H9 (cell line): ENCODE data around the gene RAB9A. TPM values are rescaled to one million over a fixed set of nuclear protein-coding genes. Genes with fewer than 3 reads are reported as not detected.

ENCODE experiments used
- DNase-seq: peaks from one replicate; pipeline ENCODE4 v3.0.0-alpha.2; 2017
- H2AFZ ChIP-seq: one replicate; pipeline ENCODE4 v1.6.1; 2013; ENCODE audit warnings: mild to moderate bottlenecking, low read length, control low read depth, moderate library complexity
- H2AK5ac ChIP-seq: 2 replicates; pipeline ENCODE4 v1.6.1; 2013; ENCODE audit warnings: low read length, control low read depth, mixed read lengths; ENCODE audit not compliant: insufficient read length
- H2BK120ac ChIP-seq: one replicate; pipeline ENCODE4 v1.6.1; 2013; ENCODE audit warnings: low read depth, mild to moderate bottlenecking, low read length, control low read depth, inconsistent platforms; ENCODE audit not compliant: poor library complexity, severe bottlenecking
- H2BK12ac ChIP-seq: 2 replicates; pipeline ENCODE4 v1.6.1; 2013; ENCODE audit warnings: low read length, control low read depth, mixed read lengths, low read depth; ENCODE audit not compliant: insufficient read length
- H2BK15ac ChIP-seq: 2 replicates; pipeline ENCODE4 v1.6.1; 2013; ENCODE audit warnings: low read depth, low read length, control low read depth
- H2BK20ac ChIP-seq: one replicate; pipeline ENCODE4 v1.6.1; 2013; ENCODE audit warnings: low read depth, mild to moderate bottlenecking, low read length, control low read depth, inconsistent platforms; ENCODE audit not compliant: poor library complexity, severe bottlenecking
- H2BK5ac ChIP-seq: 2 replicates; pipeline ENCODE4 v1.6.1; 2013; ENCODE audit warnings: low read length, control low read depth, mixed read lengths; ENCODE audit not compliant: insufficient read length
- H3K14ac ChIP-seq: 2 replicates; pipeline ENCODE4 v1.6.1; 2013; ENCODE audit warnings: low read length, control low read depth; ENCODE audit not compliant: insufficient read depth
- H3K18ac ChIP-seq: 2 replicates; pipeline ENCODE4 v1.6.1; 2013; ENCODE audit warnings: low read depth, mild to moderate bottlenecking, mixed read lengths, low read length, control low read depth; ENCODE audit not compliant: insufficient read length
- H3K23ac ChIP-seq: 2 replicates; pipeline ENCODE4 v1.6.1; 2013; ENCODE audit warnings: low read length, control low read depth, mixed read lengths, low read depth; ENCODE audit not compliant: insufficient read length
- H3K23me2 ChIP-seq: 2 replicates; pipeline ENCODE4 v1.6.1; 2013; ENCODE audit warnings: low read depth, mild to moderate bottlenecking, mixed read lengths, low read length, control low read depth; ENCODE audit not compliant: insufficient read length, poor library complexity, severe bottlenecking
- H3K27ac ChIP-seq: 2 replicates; pipeline ENCODE4 v1.5.1; 2013; ENCODE audit warnings: low read length, control low read depth, mixed read lengths, low read depth; ENCODE audit not compliant: insufficient read length
- H3K27me3 ChIP-seq: 2 replicates; pipeline ENCODE4 v1.6.1; 2013; ENCODE audit warnings: low read length, control low read depth, inconsistent platforms; ENCODE audit not compliant: insufficient read depth
- H3K4ac ChIP-seq: 2 replicates; pipeline ENCODE4 v1.6.1; 2013; ENCODE audit warnings: low read depth, mild to moderate bottlenecking, control low read depth, inconsistent platforms, low read length, moderate library complexity
- H3K4me1 ChIP-seq: 2 replicates; pipeline ENCODE4 v1.6.1; 2013; ENCODE audit warnings: low read length, control low read depth, inconsistent platforms; ENCODE audit not compliant: insufficient read depth
- H3K4me2 ChIP-seq: 2 replicates; pipeline ENCODE4 v1.6.1; 2013; ENCODE audit warnings: low read length, control low read depth, mixed read lengths; ENCODE audit not compliant: insufficient read length, insufficient read depth
- H3K56ac ChIP-seq: 2 replicates; pipeline ENCODE4 v1.6.1; 2013; ENCODE audit warnings: low read depth, mild to moderate bottlenecking, mixed read lengths, low read length, control low read depth; ENCODE audit not compliant: insufficient read length
- H3K79me1 ChIP-seq: 2 replicates; pipeline ENCODE4 v1.6.1; 2013; ENCODE audit warnings: low read depth, mild to moderate bottlenecking, moderate library complexity, low read length, control low read depth, inconsistent platforms; ENCODE audit not compliant: insufficient read depth, poor library complexity, severe bottlenecking
- H3K79me2 ChIP-seq: 2 replicates; pipeline ENCODE4 v1.6.1; 2013; ENCODE audit warnings: low read length, control low read depth, inconsistent platforms; ENCODE audit not compliant: insufficient read depth
- H3K9ac ChIP-seq: 2 replicates; pipeline ENCODE4 v1.6.1; 2013; ENCODE audit warnings: low read length, control low read depth, mixed read lengths; ENCODE audit not compliant: insufficient read length; ENCODE audit errors: extremely low read depth
- H3K9me3 ChIP-seq: one replicate; pipeline ENCODE4 v1.6.1; 2013; ENCODE audit warnings: low read depth, low read length, inconsistent platforms; ENCODE audit not compliant: control insufficient read depth
- H3T11ph ChIP-seq: one replicate; pipeline ENCODE4 v1.6.1; 2013; ENCODE audit warnings: mild to moderate bottlenecking, low read length, control low read depth, inconsistent platforms
- H4K20me1 ChIP-seq: one replicate; pipeline ENCODE4 v1.6.1; 2013; ENCODE audit not compliant: control insufficient read depth, insufficient read length, insufficient read depth
- H4K5ac ChIP-seq: 2 replicates; pipeline ENCODE4 v1.6.1; 2013; ENCODE audit warnings: low read depth, mild to moderate bottlenecking, mixed read lengths, low read length, control low read depth; ENCODE audit not compliant: insufficient read length
- H4K8ac ChIP-seq: replicated peaks from 2 replicates; pipeline ENCODE4 v1.6.1; 2013; ENCODE audit warnings: low read length, control low read depth, mixed read lengths, low read depth; ENCODE audit not compliant: insufficient read length
- H4K91ac ChIP-seq: 2 replicates; pipeline ENCODE4 v1.6.1; 2013; ENCODE audit warnings: low read depth, mild to moderate bottlenecking, moderate library complexity, mixed read lengths, low read length, control low read depth; ENCODE audit not compliant: insufficient read length
- H3K27ac Mint-ChIP-seq, 3 experiments: 2 replicates in 2 of 3; 3 replicates in 1 of 3; pipeline ENCODE4 v1.8.0; 2020 to 2021; ENCODE audit warnings: mixed read lengths in 3 of 3, mild to moderate bottlenecking in 1 of 3, moderate library complexity in 1 of 3
- H3K27me3 Mint-ChIP-seq: 2 replicates; pipeline ENCODE4 v1.8.0; 2021; ENCODE audit warnings: low read depth, mild to moderate bottlenecking, moderate library complexity, mixed read lengths
- H3K36me3 Mint-ChIP-seq, 3 experiments: 2 replicates in 2 of 3; 3 replicates in 1 of 3; pipeline ENCODE4 v1.8.0; 2020 to 2021; ENCODE audit warnings: low read depth in 3 of 3, mixed read lengths in 3 of 3; ENCODE audit not compliant: insufficient read depth in 1 of 3
- H3K4me1 Mint-ChIP-seq, 2 experiments: 2 replicates each; pipeline ENCODE4 v1.8.0; 2020; ENCODE audit warnings: mixed read lengths in 2 of 2
- H3K4me3 Mint-ChIP-seq, 2 experiments: 2 replicates in 1 of 2; 3 replicates in 1 of 2; pipeline ENCODE4 v1.8.0; 2020 to 2021; ENCODE audit warnings: mild to moderate bottlenecking in 2 of 2, mixed read lengths in 2 of 2, moderate library complexity in 1 of 2
- H3K9me3 Mint-ChIP-seq, 2 experiments: 2 replicates in 1 of 2; 3 replicates in 1 of 2; pipeline ENCODE4 v1.8.0; 2020; ENCODE audit warnings: mild to moderate bottlenecking in 2 of 2, mixed read lengths in 2 of 2, moderate library complexity in 1 of 2
- CTCF ChIP-seq: fragments of 200-600 bp; sonication (generic); conservative IDR thresholded peaks from 3 replicates; pipeline ENCODE4 v1.8.0; 2021; ENCODE audit warnings: antibody characterized with exemption, mild to moderate bottlenecking
- WGBS: extraction: QIAGEN DNeasy Blood & Tissue Kit; methylation state at CpG from one replicate; pipeline ENCODE4 v1.1.7; 2013; ENCODE audit warnings: missing lambda C conversion rate, low lambda C conversion rate, mixed read lengths; ENCODE audit not compliant: insufficient read length; ENCODE audit errors: extremely low coverage; 5-methylcytosine and 5-hydroxymethylcytosine counted together
- total RNA-seq: library from RNA; stranded (reverse); gene quantifications from 2 replicates; pipeline ENCODE4 v1.2.1, GENCODE V29; 2021

The RAB9A gene
- total RNA-seq, 1 experiment from 2014 or later: 21.3 TPM

GRCh38 chrX:13688384-13688957 lies 457 bp upstream of the RAB9A start:
- Mint-ChIP-seq H3K9me3 (peaks cover 26 to 46% of the 10 kb centered on the region in 2 experiments), H3K4me3 (peak overlapping the region; percentile 86 to 89), H3K27ac (no peak overlapping the region), H3K27me3 (peaks cover 11% of the 10 kb centered on the region), H3K36me3 (peaks cover 0 to 4% (median 0%) of the 10 kb centered on the region in 3 experiments; a peak in 2 of 7 replicates), H3K4me1 (peaks cover 20 to 22% of the 10 kb centered on the region in 2 experiments)
- WGBS: no CpG with 5 or more reads among the region's 13 CpGs
- no peak overlapping the region for H4K8ac ChIP-seq
- no peaks in the 10 kb centered on the region for H4K20me1 ChIP-seq
- no peaks in the 10 kb centered on the region; the same call in 1 of the 2 replicates for H3K27me3 ChIP-seq
- H3K56ac ChIP-seq: no peak overlapping the region
- no peak overlapping the region for H3K18ac ChIP-seq
- H3K23ac ChIP-seq: no peak overlapping the region
- no peak overlapping the region for H2BK120ac ChIP-seq
- no peak overlapping the region for H3K4ac ChIP-seq
- DNase-seq: no peak
- peaks cover 6% of the 10 kb centered on the region for H3K23me2 ChIP-seq
- no peak overlapping the region for H2AFZ ChIP-seq
- H3K4me1 ChIP-seq: peaks cover 7% of the 10 kb centered on the region; the same call in 1 of the 2 replicates
- peaks cover 22% of the 10 kb centered on the region; the same call in 1 of the 2 replicates for H3K79me2 ChIP-seq
- H2BK12ac ChIP-seq: no peak overlapping the region
- no peak overlapping the region for H2AK5ac ChIP-seq
- H3K4me2 ChIP-seq: peak overlapping the region; percentile 74
- H3K9ac ChIP-seq: no peak overlapping the region
- H3T11ph ChIP-seq: no peak overlapping the region
- H2BK15ac ChIP-seq: no peak overlapping the region
- no peak overlapping the region for H2BK20ac ChIP-seq
- no peak overlapping the region for H3K27ac ChIP-seq
- no peak overlapping the region for H4K91ac ChIP-seq
- H3K14ac ChIP-seq: no peak overlapping the region
- no peak overlapping the region for H4K5ac ChIP-seq
- no peak for TF ChIP-seq CTCF
- H3K79me1 ChIP-seq: no peaks in the 10 kb centered on the region
- H2BK5ac ChIP-seq: no peak overlapping the region
- H3K9me3 ChIP-seq: no peaks in the 10 kb centered on the region
